Heart left ventricle (tissue), 13 donors: Measurements from ENCODE around the gene KRTCAP2.

Experiments
- POLR2A ChIP-seq, 2 donors: fragments of 450-650 bp; IDR thresholded peaks; one replicate each; pipeline ENCODE4 v1.6.1; 2017; ENCODE audit warnings: antibody characterized with exemption in 2 of 2, mild to moderate bottlenecking in 2 of 2, moderate library complexity in 2 of 2
- TF ChIP-seq, protein P1 (sequence below), 12 donors: fragments of 200-600 bp; sonication (generic) in 4 of 12; IDR thresholded peaks; one replicate each; pipeline versions ENCODE4 v1.5.0 to v1.8.0; 2018 to 2022; ENCODE audit warnings: antibody characterized with exemption in 12 of 12, mild to moderate bottlenecking in 5 of 12
- donor health status: ischemic (EF 13 %, LVEDD 7.1; RV severe dilation, severe dysfunction).
- donor health status: DM: no; HTN: yes; CAD: no.
- donor health status: DM: no; HTN: no; CAD: no.
- donor health status: ischemic (EF 25% LVEDD 6.9; RV normal size, moderate dysfunction).
- donor health status: ischemic (EF 25% LVEDD 5.7; RV mildly dilated, moderate dysfunction).
- donor health status: ischemic (EF 35%, LVEDD 5.7; RV mildly dilated, moderate dysfunction).
- donor health status: nonischemic (EF 11% LVEDD 7.7; RV severe dilation, severe dysfunction).
- donor health status: DM: yes; HTN: yes; CAD: no.
- donor health status: PGD.
- donor health status: ischemic (EF 29% LVEDD 5.4; RV normal size, mild dysfunction).
- donor health status: nonischemic (EF 23%, LVEDD 6.1; RV moderate dilation, normal function).

DNA sequence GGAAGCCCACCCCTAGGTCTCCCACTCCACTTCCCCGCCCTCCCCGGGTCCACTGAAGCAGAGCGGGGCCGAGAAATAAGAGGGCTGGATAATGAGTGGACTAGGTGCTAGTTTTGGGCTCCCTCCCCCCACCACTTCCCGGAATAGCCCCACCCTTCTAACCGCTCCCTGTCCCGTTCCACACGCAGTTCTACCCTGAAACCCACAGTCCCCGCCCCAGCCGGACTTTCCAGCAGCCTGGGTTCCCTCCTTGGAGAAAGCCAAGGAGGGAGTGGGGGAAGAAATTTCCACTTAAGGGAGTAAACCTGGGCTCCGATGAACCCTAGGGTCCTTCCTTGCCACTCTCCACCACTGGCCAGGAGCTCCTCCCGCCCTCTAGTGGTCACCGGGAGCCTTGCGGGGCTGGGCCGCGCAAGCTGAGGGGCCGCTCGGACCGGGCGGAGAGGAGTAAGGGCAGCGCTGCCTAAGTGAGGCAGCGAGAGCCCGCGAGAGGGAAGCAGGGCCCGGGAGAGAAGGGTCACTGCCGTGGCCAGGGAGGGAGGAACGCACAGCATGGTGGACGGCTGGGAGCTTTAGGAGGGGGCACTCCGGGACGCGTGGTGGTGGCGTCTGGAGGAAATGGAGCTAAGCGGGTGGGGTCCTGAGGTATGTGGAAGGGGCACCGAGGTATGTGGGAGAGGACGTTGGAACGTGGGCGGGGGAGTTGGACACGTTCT is 20.3 kb upstream of the KRTCAP2 start:
- TF ChIP-seq POLR2A (IDR thresholded peaks at IDR 0.05) = peak in 1 of 2 donors; percentile 43
- TF ChIP-seq, protein P1, sequence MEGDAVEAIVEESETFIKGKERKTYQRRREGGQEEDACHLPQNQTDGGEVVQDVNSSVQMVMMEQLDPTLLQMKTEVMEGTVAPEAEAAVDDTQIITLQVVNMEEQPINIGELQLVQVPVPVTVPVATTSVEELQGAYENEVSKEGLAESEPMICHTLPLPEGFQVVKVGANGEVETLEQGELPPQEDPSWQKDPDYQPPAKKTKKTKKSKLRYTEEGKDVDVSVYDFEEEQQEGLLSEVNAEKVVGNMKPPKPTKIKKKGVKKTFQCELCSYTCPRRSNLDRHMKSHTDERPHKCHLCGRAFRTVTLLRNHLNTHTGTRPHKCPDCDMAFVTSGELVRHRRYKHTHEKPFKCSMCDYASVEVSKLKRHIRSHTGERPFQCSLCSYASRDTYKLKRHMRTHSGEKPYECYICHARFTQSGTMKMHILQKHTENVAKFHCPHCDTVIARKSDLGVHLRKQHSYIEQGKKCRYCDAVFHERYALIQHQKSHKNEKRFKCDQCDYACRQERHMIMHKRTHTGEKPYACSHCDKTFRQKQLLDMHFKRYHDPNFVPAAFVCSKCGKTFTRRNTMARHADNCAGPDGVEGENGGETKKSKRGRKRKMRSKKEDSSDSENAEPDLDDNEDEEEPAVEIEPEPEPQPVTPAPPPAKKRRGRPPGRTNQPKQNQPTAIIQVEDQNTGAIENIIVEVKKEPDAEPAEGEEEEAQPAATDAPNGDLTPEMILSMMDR (IDR thresholded peaks at IDR 0.05) = peak in 11 of 12 donors; percentile 92 to 100 (median 97)
